RWPE2 (cell line): ENCODE data around the gene SMAD7.

Source experiments
- ATAC-seq: fragments of 200-7000 bp; cut with Tn5 transposase; 3 replicates; pipeline ENCODE4 v1.9.1; 2021; ENCODE audit warnings: low read depth
- DNase-seq: peaks from one replicate; pipeline ENCODE4 v3.0.0-alpha.2; 2020; ENCODE audit warnings: low spot score
- H3K27ac ChIP-seq: fragments of 450-650 bp; 2 replicates; pipeline ENCODE4 v1.5.1; 2017; ENCODE audit warnings: mild to moderate bottlenecking; ENCODE audit not compliant: poor library complexity, severe bottlenecking
- H3K27me3 ChIP-seq: fragments of 250-450 bp; sonication (Bioruptor Pico); 2 replicates; pipeline ENCODE4 v1.5.1; 2021; ENCODE audit warnings: mild to moderate bottlenecking, moderate library complexity; ENCODE audit not compliant: insufficient read depth, poor library complexity, severe bottlenecking
- H3K36me3 ChIP-seq: fragments of 250-450 bp; sonication (Bioruptor Pico); 2 replicates; pipeline ENCODE4 v1.5.1; 2020; ENCODE audit warnings: low read depth, mild to moderate bottlenecking, moderate library complexity
- H3K4me1 ChIP-seq: fragments of 250-450 bp; sonication (Bioruptor Pico); 2 replicates; pipeline ENCODE4 v1.5.1; 2021; ENCODE audit warnings: mild to moderate bottlenecking, moderate library complexity; ENCODE audit not compliant: insufficient read depth, poor library complexity, severe bottlenecking
- H3K4me3 ChIP-seq: fragments of 250-450 bp; sonication (Bioruptor Pico); 2 replicates; pipeline ENCODE4 v1.5.1; 2021; ENCODE audit warnings: mild to moderate bottlenecking, moderate library complexity; ENCODE audit not compliant: severe bottlenecking
- H3K9me3 ChIP-seq: fragments of 250-450 bp; sonication (Bioruptor Pico); 2 replicates; pipeline ENCODE4 v1.5.1; 2021; ENCODE audit warnings: mild to moderate bottlenecking, moderate library complexity; ENCODE audit not compliant: severe bottlenecking
- TF ChIP-seq, protein P1 (sequence below): fragments of 450-650 bp; IDR thresholded peaks from one replicate; pipeline ENCODE4 v1.5.1; 2017; ENCODE audit warnings: mild to moderate bottlenecking, moderate library complexity; ENCODE audit not compliant: poor library complexity, severe bottlenecking

Gene SMAD7

DNA sequence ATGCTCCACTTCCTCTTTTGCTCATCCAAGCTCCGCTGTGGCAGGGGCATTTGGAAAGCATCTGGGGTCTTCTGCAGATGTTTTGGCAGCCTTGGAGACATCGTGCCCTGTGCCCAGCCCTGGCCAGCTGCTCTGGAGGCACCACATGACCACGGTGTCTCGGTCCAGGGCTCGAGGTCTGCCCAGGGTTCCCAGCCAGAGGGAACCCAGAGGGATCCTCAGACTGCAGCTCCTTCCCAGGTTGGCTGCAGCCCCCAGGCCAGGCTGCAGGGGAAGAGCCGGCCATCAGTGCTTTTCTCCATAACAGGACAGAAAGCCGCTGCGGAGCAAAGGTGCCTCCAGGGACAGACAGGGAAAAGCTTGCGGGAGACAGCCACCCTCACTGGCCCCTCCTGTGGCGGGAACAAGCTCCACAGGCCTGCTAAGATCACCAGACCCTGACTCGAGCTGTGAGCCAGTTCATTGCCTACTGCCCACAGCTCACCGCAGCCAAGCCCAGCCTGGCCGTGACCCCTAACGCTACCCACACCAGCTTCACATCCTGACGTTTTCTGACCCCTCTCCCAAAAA lies 74.7 kb downstream of the SMAD7 start:
- DNase-seq (peak; percentile 45), ATAC-seq (no peak)
- Histone ChIP-seq H3K36me3 (no peaks in the 10 kb centered on the region), H3K4me3 (no peak overlapping the region), H3K4me1 (peaks cover 14% of the 10 kb centered on the region), H3K27ac (no peak overlapping the region), H3K27me3 (no peaks in the 10 kb centered on the region), H3K9me3 (no peaks in the 10 kb centered on the region)
- TF ChIP-seq, protein P1, sequence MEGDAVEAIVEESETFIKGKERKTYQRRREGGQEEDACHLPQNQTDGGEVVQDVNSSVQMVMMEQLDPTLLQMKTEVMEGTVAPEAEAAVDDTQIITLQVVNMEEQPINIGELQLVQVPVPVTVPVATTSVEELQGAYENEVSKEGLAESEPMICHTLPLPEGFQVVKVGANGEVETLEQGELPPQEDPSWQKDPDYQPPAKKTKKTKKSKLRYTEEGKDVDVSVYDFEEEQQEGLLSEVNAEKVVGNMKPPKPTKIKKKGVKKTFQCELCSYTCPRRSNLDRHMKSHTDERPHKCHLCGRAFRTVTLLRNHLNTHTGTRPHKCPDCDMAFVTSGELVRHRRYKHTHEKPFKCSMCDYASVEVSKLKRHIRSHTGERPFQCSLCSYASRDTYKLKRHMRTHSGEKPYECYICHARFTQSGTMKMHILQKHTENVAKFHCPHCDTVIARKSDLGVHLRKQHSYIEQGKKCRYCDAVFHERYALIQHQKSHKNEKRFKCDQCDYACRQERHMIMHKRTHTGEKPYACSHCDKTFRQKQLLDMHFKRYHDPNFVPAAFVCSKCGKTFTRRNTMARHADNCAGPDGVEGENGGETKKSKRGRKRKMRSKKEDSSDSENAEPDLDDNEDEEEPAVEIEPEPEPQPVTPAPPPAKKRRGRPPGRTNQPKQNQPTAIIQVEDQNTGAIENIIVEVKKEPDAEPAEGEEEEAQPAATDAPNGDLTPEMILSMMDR: no peak

DNA sequence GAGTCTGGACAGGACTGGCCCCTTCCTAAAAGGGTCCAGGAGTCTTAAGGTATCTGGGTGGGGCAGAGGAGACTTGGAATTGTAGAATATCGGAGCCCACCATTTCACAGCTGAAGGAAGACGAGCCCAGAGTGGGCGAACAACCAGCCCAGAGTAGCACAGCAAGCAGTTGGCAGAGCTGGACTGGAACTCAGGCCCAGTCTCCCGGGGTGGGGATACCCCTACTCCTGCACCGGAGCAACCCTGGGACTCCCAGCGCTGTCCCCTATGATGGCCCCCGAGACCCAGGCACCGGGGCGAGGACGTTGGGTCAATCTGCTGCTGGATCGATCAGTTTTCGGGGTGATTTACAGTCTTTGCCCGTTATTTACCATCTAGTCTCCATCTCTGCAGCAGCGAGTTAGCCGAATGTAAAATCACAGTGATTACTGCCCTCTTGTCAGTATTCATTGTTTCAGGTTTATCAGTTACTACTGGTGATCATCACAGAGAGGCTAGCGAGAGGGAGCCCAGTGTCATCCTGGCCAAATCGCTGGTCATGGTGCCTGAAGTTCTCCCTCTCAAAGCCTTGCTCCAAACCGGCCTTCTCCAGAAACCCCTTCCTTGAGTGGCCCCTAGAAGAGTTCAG lies 75.3 kb downstream of the SMAD7 start:
- Histone ChIP-seq H3K36me3 (no peaks in the 10 kb centered on the region), H3K4me1 (peaks cover 14% of the 10 kb centered on the region), H3K27ac (no peak overlapping the region), H3K9me3 (no peaks in the 10 kb centered on the region), H3K4me3 (no peak overlapping the region), H3K27me3 (no peaks in the 10 kb centered on the region)
- TF ChIP-seq, protein P1: no peak
- ATAC-seq (no peak), DNase-seq (peak; percentile 32)

DNA sequence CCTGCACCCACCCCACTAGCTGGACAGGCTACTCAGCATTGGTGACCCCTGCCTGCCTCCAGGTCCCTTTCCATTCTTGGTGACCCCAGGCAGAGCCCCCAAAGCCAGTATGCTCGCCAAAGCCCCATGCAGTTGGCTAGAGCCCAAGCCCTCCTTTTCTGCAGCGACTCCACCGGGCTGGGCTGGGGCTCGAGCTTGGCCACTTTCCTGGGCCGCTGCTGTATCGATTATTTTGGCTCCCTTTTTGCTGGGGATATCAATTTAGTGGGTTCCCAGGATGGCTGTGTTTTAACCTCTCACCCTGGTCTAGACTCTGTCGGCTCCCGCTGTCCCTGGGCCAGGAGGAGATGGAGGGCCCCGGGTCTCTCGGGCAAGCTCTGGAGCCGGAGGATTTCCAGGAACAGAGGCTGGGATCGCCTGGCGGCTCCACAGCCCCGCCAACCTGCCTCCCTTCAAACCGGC lies 76.0 kb downstream of the SMAD7 start:
- H3K4me1 ChIP-seq: peaks cover 14% of the 10 kb centered on the region

DNA sequence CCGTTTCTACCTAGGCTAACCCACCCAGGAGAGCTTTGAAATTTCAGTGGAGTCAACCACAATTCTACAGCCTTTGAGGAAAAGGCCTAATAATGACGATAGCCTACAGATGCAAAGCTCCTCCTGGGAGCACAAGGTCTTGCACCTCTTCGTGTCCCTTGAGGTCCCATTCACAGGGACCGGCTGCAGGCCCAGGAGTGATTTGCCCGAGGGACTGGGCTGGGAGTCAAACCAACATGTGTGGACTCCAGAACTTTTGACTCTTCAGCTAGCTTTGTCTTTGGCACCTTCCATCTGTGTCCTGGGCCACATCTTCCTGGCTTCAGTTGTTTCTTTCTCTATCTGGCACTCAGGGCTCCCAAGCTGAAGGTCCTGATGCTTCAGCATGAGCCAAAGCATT lies 76.5 kb downstream of the SMAD7 start:
- ATAC-seq (no peak), DNase-seq (peak; percentile 7)
- Histone ChIP-seq H3K27ac (peak overlapping the region; percentile 84), H3K27me3 (no peaks in the 10 kb centered on the region), H3K4me1 (peaks cover 14% of the 10 kb centered on the region), H3K4me3 (no peak overlapping the region), H3K9me3 (no peaks in the 10 kb centered on the region), H3K36me3 (no peaks in the 10 kb centered on the region)
- TF ChIP-seq, protein P1: no peak

More for the DNA sequence above, 76.0 kb downstream of the SMAD7 start:
- ATAC-seq: no peak
- no peaks in the 10 kb centered on the region for H3K27me3 ChIP-seq
- peak; percentile 34 for DNase-seq
- H3K36me3 ChIP-seq: no peaks in the 10 kb centered on the region
- no peak overlapping the region for H3K4me3 ChIP-seq
- H3K9me3 ChIP-seq: no peaks in the 10 kb centered on the region
- no peak overlapping the region for H3K27ac ChIP-seq
- TF ChIP-seq, protein P1: no peak
